ENCODE data around the gene BTBD10. TPM values are rescaled to one million over a fixed set of nuclear protein-coding genes. Genes with fewer than 3 reads are reported as not detected.

Gene BTBD10
- total and polyA plus RNA-seq, 2 experiments from 2014 or later, result 20.2 to 30.1 TPM

DNA sequence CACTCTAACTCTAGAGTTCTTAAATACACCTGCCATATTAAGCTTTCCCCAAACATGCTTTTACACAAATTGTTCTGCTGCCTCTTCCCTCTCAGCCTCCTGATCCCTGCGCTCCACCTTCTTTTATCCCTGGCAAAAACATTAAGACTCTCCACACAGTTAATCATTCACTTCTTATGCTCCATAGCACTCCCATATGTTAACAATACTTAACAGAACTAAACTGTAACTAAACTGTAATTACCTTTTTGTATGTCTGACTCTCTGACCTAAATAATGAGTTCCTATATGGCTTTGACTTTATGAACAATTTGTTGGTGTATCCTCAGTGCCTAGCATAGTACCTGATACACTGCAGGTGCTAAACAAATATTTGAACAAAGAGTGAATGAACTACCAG, 71.8 kb downstream of the BTBD10 start:
- no peaks in the 10 kb centered on the region for H3K9me3 Mint-ChIP-seq
- Histone ChIP-seq H3K36me3 (ENCODE audit: insufficient read depth) (no peaks in the 10 kb centered on the region), H3K9me2 (ENCODE audit: insufficient read depth) (no peaks in the 10 kb centered on the region), H3K27me3 (ENCODE audit: insufficient read depth) (no peaks in the 10 kb centered on the region), H3K79me2 (replicated peaks; ENCODE audit: insufficient read depth) (no peaks in the 10 kb centered on the region), H3F3A (replicated peaks; ENCODE audit: low read depth) (no peaks in the 10 kb centered on the region), H3K4me2 (no peak overlapping the region), H4K20me1 (replicated peaks; ENCODE audit: insufficient read depth) (no peaks in the 10 kb centered on the region), H3K27ac (ENCODE audit: low read depth) (no peak overlapping the region), H2AFZ (no peak overlapping the region), H3K4me1 (ENCODE audit: insufficient read depth) (no peaks in the 10 kb centered on the region), H3K4me3 (no peak overlapping the region)
- no peak for DNase-seq (ENCODE audit: low spot score)
- TF ChIP-seq NANOG (IDR thresholded peaks at IDR 0.05; ENCODE audit: borderline replicate concordance) (no peak), JUNB (IDR thresholded peaks at IDR 0.05; ENCODE audit: unreplicated experiment) (no peak), POLR2AphosphoS5 (IDR thresholded peaks at IDR 0.05; ENCODE audit: low read depth) (no peak), ZNF114 (CRISPR knock-in tag; IDR thresholded peaks at IDR 0.05) (no peak), ZNF331 (CRISPR knock-in tag; IDR thresholded peaks at IDR 0.05; ENCODE audit: low read depth) (no peak), STAT1 (IDR thresholded peaks at IDR 0.05; ENCODE audit: unreplicated experiment) (no peak), CREB1 (CRISPR knock-in tag; IDR thresholded peaks at IDR 0.05; ENCODE audit: low read depth) (no peak)
- TF ChIP-seq, protein P1, sequence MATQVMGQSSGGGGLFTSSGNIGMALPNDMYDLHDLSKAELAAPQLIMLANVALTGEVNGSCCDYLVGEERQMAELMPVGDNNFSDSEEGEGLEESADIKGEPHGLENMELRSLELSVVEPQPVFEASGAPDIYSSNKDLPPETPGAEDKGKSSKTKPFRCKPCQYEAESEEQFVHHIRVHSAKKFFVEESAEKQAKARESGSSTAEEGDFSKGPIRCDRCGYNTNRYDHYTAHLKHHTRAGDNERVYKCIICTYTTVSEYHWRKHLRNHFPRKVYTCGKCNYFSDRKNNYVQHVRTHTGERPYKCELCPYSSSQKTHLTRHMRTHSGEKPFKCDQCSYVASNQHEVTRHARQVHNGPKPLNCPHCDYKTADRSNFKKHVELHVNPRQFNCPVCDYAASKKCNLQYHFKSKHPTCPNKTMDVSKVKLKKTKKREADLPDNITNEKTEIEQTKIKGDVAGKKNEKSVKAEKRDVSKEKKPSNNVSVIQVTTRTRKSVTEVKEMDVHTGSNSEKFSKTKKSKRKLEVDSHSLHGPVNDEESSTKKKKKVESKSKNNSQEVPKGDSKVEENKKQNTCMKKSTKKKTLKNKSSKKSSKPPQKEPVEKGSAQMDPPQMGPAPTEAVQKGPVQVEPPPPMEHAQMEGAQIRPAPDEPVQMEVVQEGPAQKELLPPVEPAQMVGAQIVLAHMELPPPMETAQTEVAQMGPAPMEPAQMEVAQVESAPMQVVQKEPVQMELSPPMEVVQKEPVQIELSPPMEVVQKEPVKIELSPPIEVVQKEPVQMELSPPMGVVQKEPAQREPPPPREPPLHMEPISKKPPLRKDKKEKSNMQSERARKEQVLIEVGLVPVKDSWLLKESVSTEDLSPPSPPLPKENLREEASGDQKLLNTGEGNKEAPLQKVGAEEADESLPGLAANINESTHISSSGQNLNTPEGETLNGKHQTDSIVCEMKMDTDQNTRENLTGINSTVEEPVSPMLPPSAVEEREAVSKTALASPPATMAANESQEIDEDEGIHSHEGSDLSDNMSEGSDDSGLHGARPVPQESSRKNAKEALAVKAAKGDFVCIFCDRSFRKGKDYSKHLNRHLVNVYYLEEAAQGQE (IDR thresholded peaks at IDR 0.05; ENCODE audit: unreplicated experiment), result no peak
- TF ChIP-seq, protein P2, sequence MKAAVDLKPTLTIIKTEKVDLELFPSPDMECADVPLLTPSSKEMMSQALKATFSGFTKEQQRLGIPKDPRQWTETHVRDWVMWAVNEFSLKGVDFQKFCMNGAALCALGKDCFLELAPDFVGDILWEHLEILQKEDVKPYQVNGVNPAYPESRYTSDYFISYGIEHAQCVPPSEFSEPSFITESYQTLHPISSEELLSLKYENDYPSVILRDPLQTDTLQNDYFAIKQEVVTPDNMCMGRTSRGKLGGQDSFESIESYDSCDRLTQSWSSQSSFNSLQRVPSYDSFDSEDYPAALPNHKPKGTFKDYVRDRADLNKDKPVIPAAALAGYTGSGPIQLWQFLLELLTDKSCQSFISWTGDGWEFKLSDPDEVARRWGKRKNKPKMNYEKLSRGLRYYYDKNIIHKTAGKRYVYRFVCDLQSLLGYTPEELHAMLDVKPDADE (IDR thresholded peaks at IDR 0.05), result no peak
- TF ChIP-seq, protein P3, sequence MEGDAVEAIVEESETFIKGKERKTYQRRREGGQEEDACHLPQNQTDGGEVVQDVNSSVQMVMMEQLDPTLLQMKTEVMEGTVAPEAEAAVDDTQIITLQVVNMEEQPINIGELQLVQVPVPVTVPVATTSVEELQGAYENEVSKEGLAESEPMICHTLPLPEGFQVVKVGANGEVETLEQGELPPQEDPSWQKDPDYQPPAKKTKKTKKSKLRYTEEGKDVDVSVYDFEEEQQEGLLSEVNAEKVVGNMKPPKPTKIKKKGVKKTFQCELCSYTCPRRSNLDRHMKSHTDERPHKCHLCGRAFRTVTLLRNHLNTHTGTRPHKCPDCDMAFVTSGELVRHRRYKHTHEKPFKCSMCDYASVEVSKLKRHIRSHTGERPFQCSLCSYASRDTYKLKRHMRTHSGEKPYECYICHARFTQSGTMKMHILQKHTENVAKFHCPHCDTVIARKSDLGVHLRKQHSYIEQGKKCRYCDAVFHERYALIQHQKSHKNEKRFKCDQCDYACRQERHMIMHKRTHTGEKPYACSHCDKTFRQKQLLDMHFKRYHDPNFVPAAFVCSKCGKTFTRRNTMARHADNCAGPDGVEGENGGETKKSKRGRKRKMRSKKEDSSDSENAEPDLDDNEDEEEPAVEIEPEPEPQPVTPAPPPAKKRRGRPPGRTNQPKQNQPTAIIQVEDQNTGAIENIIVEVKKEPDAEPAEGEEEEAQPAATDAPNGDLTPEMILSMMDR (conservative IDR thresholded peaks at IDR 0.05; ENCODE audit: low read depth in 2 of 2), result no peak
- H3K4me3 Mint-ChIP-seq, result no peak overlapping the region
- no peaks in the 10 kb centered on the region for H3K4me1 Mint-ChIP-seq
- ATAC-seq, result no peak
- no peak overlapping the region for H3K27ac Mint-ChIP-seq
- no peaks in the 10 kb centered on the region for H3K36me3 Mint-ChIP-seq (ENCODE audit: low read depth)
- H3K27me3 Mint-ChIP-seq (ENCODE audit: insufficient read depth, low read depth, poor library complexity), result no peaks in the 10 kb centered on the region

DNA sequence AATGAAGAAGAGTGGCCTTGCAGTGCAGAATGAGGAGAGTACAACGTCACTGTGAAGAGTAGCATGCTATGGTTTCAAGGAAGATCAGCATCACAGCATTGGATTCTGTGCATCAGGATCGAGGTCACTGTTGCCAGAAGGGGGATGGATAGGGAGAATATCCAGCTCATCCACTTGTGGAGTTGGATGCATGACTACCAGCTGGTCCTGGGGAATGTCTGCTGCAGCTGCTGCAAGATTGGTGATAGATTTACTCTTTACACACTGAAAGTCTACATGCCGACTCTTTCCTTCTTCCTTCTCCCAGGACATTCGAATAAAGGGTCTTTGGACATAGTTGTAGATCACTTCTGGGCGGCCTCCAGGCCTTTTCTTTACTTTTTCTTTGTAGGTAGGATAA, 74.3 kb downstream of the BTBD10 start:
- H3K27ac Mint-ChIP-seq, result no peak overlapping the region
- ATAC-seq, result no peak
- no peak for TF ChIP-seq EZH2 (IDR thresholded peaks at IDR 0.05; ENCODE audit: low read depth, unreplicated experiment)
- TF ChIP-seq JUNB (IDR thresholded peaks at IDR 0.05; ENCODE audit: unreplicated experiment), result no peak
- TF ChIP-seq STAT1 (IDR thresholded peaks at IDR 0.05; ENCODE audit: unreplicated experiment), result no peak
- no peak for TF ChIP-seq POLR2AphosphoS5 (IDR thresholded peaks at IDR 0.05; ENCODE audit: low read depth)
- no peak for TF ChIP-seq CREB1 (CRISPR knock-in tag; IDR thresholded peaks at IDR 0.05; ENCODE audit: low read depth)
- TF ChIP-seq NANOG (IDR thresholded peaks at IDR 0.05; ENCODE audit: borderline replicate concordance), result no peak
- no peak for TF ChIP-seq ZNF331 (CRISPR knock-in tag; IDR thresholded peaks at IDR 0.05; ENCODE audit: low read depth)
- TF ChIP-seq, protein P3 (conservative IDR thresholded peaks at IDR 0.05; ENCODE audit: low read depth in 2 of 2), result no peak

More for the DNA sequence above, 74.3 kb downstream of the BTBD10 start:
- Mint-ChIP-seq H3K4me1 (no peaks in the 10 kb centered on the region), H3K9me3 (no peaks in the 10 kb centered on the region), H3K36me3 (ENCODE audit: low read depth) (no peaks in the 10 kb centered on the region), H3K4me3 (no peak overlapping the region), H3K27me3 (ENCODE audit: insufficient read depth, low read depth, poor library complexity) (no peaks in the 10 kb centered on the region)
- Histone ChIP-seq H3K27ac (ENCODE audit: low read depth) (no peak overlapping the region), H3K27me3 (ENCODE audit: insufficient read depth) (no peaks in the 10 kb centered on the region), H4K20me1 (replicated peaks; ENCODE audit: insufficient read depth) (no peaks in the 10 kb centered on the region), H3F3A (replicated peaks; ENCODE audit: low read depth) (no peaks in the 10 kb centered on the region), H3K79me2 (replicated peaks; ENCODE audit: insufficient read depth) (no peaks in the 10 kb centered on the region), H3K4me3 (no peak overlapping the region), H3K9me2 (ENCODE audit: insufficient read depth) (no peaks in the 10 kb centered on the region), H2AFZ (no peak overlapping the region), H3K36me3 (ENCODE audit: insufficient read depth) (no peaks in the 10 kb centered on the region), H3K4me1 (ENCODE audit: insufficient read depth) (no peaks in the 10 kb centered on the region), H3K4me2 (no peak overlapping the region)
- DNase-seq (ENCODE audit: low spot score), result no peak
